Thymus (tissue), 11 donors: ENCODE data around the gene CYSTM1. TPM values are rescaled to one million over a fixed set of nuclear protein-coding genes. Genes with fewer than 3 reads are reported as not detected.

Experiments
- DNase-seq, 9 donors: peaks; one replicate each; pipeline ENCODE4 v3.0.0-alpha.2; 2013; ENCODE audit warnings: low spot score in 9 of 9, low read depth in 6 of 9, missing footprints in 1 of 9
- H3K27ac ChIP-seq, 2 donors: one replicate each; pipeline ENCODE4 v1.5.1; 2013; ENCODE audit warnings: control low read depth in 1 of 2, low read depth in 1 of 2, low read length in 1 of 2, mild to moderate bottlenecking in 1 of 2, moderate library complexity in 1 of 2
- H3K27me3 ChIP-seq, 2 donors: one replicate each; pipeline ENCODE4 v1.5.1; 2013; ENCODE audit warnings: low read length in 1 of 2; ENCODE audit not compliant: control insufficient read depth in 2 of 2, insufficient read depth in 1 of 2
- H3K36me3 ChIP-seq, 2 donors: one replicate each; pipeline ENCODE4 v1.5.1; 2013; ENCODE audit warnings: low read length in 1 of 2, mild to moderate bottlenecking in 1 of 2, moderate library complexity in 1 of 2; ENCODE audit not compliant: control insufficient read depth in 2 of 2, insufficient read depth in 2 of 2
- H3K4me1 ChIP-seq, 2 donors: one replicate each; pipeline ENCODE4 v1.5.1; 2013; ENCODE audit warnings: low read length in 2 of 2; ENCODE audit not compliant: control insufficient read depth in 2 of 2, insufficient read depth in 2 of 2
- H3K4me3 ChIP-seq, 2 donors: one replicate each; pipeline ENCODE4 v1.5.1; 2013; ENCODE audit warnings: low read length in 2 of 2, control low read depth in 1 of 2, mild to moderate bottlenecking in 1 of 2
- H3K9me3 ChIP-seq, 2 donors: one replicate each; pipeline ENCODE4 v1.5.1; 2013; ENCODE audit warnings: low read length in 1 of 2, mild to moderate bottlenecking in 1 of 2; ENCODE audit not compliant: control insufficient read depth in 2 of 2, insufficient read depth in 1 of 2
- WGBS: extraction: QIAGEN DNeasy Blood & Tissue Kit; methylation state at CpG from one replicate; pipeline ENCODE4 v1.1.7; 2013; 5-methylcytosine and 5-hydroxymethylcytosine counted together
- polyA plus RNA-seq: library from polyadenylated mRNA; stranded (reverse); fragments of 200-250 nt; gene quantifications from one replicate; pipeline ENCODE4 v1.2.3, GENCODE V29; 2013
- total RNA-seq: library from RNA; stranded (reverse); fragments of 120-200 nt; gene quantifications from one replicate; pipeline ENCODE4 v1.2.4, GENCODE V29; 2013
- donor health status: healthy.

CYSTM1 gene
- total and polyA plus RNA-seq, 2 donors, result 23.1 to 44.7 TPM

- H3K27me3 ChIP-seq, result no peaks in the 10 kb centered on the region
- H3K4me1 ChIP-seq, result no peaks in the 10 kb centered on the region
- H3K27ac ChIP-seq, result no peak overlapping the region
- H3K36me3 ChIP-seq, result no peaks in the 10 kb centered on the region
- DNase-seq, result no peak
- H3K4me3 ChIP-seq, result no peak overlapping the region
- 100% methylated on average over 1 of the region's 1 CpG for WGBS
- no peaks in the 10 kb centered on the region for H3K9me3 ChIP-seq
Measured at GRCh38 chr5:140230373-140230772, 55.4 kb downstream of the CYSTM1 start.

- no peak for DNase-seq
- no peaks in the 10 kb centered on the region for H3K27me3 ChIP-seq
- no peak overlapping the region for H3K27ac ChIP-seq
- H3K9me3 ChIP-seq, result no peaks in the 10 kb centered on the region
- 100% methylated on average over 1 of the region's 1 CpG for WGBS
- no peak overlapping the region for H3K4me3 ChIP-seq
- H3K4me1 ChIP-seq, result no peaks in the 10 kb centered on the region
- no peaks in the 10 kb centered on the region for H3K36me3 ChIP-seq
Measured at GRCh38 chr5:140232731-140233130, 57.7 kb downstream of the CYSTM1 start.

GRCh38 chr5:140234377-140234989 is 59.5 kb downstream of the CYSTM1 start:
- no peaks in the 10 kb centered on the region for H3K27me3 ChIP-seq
- no peaks in the 10 kb centered on the region for H3K9me3 ChIP-seq
- 97% methylated on average over 4 of the region's 4 CpGs for WGBS
- H3K4me1 ChIP-seq, result no peaks in the 10 kb centered on the region
- H3K4me3 ChIP-seq, result no peak overlapping the region
- DNase-seq, result no peak
- no peaks in the 10 kb centered on the region for H3K36me3 ChIP-seq
- H3K27ac ChIP-seq, result no peak overlapping the region

GRCh38 chr5:140235791-140236551 is 61.0 kb downstream of the CYSTM1 start:
- no peaks in the 10 kb centered on the region for H3K27me3 ChIP-seq
- H3K27ac ChIP-seq, result no peak overlapping the region
- H3K9me3 ChIP-seq, result no peaks in the 10 kb centered on the region
- no peak overlapping the region for H3K4me3 ChIP-seq
- no peaks in the 10 kb centered on the region for H3K4me1 ChIP-seq
- no peak for DNase-seq
- H3K36me3 ChIP-seq, result no peaks in the 10 kb centered on the region
- WGBS, result 91% methylated on average over 11 of the region's 11 CpGs

GRCh38 chr5:140236891-140237598 is 62.1 kb downstream of the CYSTM1 start:
- Histone ChIP-seq H3K4me1 (no peaks in the 10 kb centered on the region), H3K27me3 (no peaks in the 10 kb centered on the region), H3K36me3 (no peaks in the 10 kb centered on the region), H3K4me3 (no peak overlapping the region), H3K9me3 (no peaks in the 10 kb centered on the region), H3K27ac (no peak overlapping the region)
- no peak for DNase-seq
- 93% methylated on average over 6 of the region's 6 CpGs for WGBS

GRCh38 chr5:140238756-140239155 is 63.8 kb downstream of the CYSTM1 start:
- H3K27ac ChIP-seq, result no peak overlapping the region
- no peak for DNase-seq
- WGBS, result 97% methylated on average over 6 of the region's 6 CpGs
- no peaks in the 10 kb centered on the region for H3K4me1 ChIP-seq
- no peak overlapping the region for H3K4me3 ChIP-seq
- H3K36me3 ChIP-seq, result peaks cover 0 to 3% of the 10 kb centered on the region in 2 donors
- no peaks in the 10 kb centered on the region for H3K27me3 ChIP-seq
- H3K9me3 ChIP-seq, result no peaks in the 10 kb centered on the region

- no peak overlapping the region for H3K27ac ChIP-seq
- no peak overlapping the region for H3K4me3 ChIP-seq
- no peaks in the 10 kb centered on the region for H3K9me3 ChIP-seq
- WGBS, result 97% methylated on average over 5 of the region's 5 CpGs
- H3K36me3 ChIP-seq, result peaks cover 0 to 6% of the 10 kb centered on the region in 2 donors
- H3K4me1 ChIP-seq, result peaks cover 0 to 2% of the 10 kb centered on the region in 2 donors
- DNase-seq, result no peak
- no peaks in the 10 kb centered on the region for H3K27me3 ChIP-seq
Measured at GRCh38 chr5:140239461-140239860, 64.5 kb downstream of the CYSTM1 start.

- H3K27ac ChIP-seq, result no peak overlapping the region
- H3K9me3 ChIP-seq, result no peaks in the 10 kb centered on the region
- peaks cover 0 to 9% of the 10 kb centered on the region in 2 donors for H3K4me1 ChIP-seq
- 56% methylated on average over 11 of the region's 11 CpGs for WGBS
- no peak overlapping the region for H3K4me3 ChIP-seq
- no peaks in the 10 kb centered on the region for H3K27me3 ChIP-seq
- DNase-seq, result peak in 7 of 9 donors; percentile 23 to 71 (median 40)
- H3K36me3 ChIP-seq, result peaks cover 0 to 10% of the 10 kb centered on the region in 2 donors
Measured at GRCh38 chr5:140239939-140240700, 65.1 kb downstream of the CYSTM1 start.
